ENCODE results near the gene DXO. TPM values are rescaled to one million over a fixed set of nuclear protein-coding genes. Genes with fewer than 3 reads are reported as not detected.

DXO gene
- total RNA-seq, 4 donors from 2014 or later = 21.3 to 36.4 (median 33.9) TPM

DNA sequence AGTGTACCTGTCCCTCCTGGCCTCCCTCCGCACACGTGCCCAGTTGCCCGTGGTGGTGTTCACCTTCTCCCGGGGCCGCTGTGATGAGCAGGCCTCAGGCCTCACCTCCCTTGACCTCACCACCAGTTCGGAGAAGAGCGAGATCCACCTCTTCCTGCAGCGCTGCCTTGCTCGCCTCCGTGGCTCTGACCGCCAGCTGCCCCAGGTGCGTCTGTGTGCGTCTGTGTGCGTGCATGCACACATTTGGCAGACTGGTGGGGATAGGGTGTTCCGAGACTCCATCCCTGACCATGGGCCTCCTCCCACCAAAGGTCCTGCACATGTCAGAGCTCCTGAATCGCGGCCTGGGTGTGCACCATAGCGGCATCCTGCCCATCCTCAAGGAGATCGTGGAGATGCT, 8.0 kb downstream of the DXO start:
- no peak overlapping the region for H3K27ac ChIP-seq
- H3K4me3 ChIP-seq (replicated peaks in 1 of 3) = no peak overlapping the region
- peaks cover 54 to 73% of the 10 kb centered on the region in 2 donors for H3K36me3 ChIP-seq
- WGBS, 2 donors = 93 to 97% methylated on average over 19 of the region's 19 CpGs
- peaks cover 5 to 10% of the 10 kb centered on the region in 2 donors for H3K4me1 ChIP-seq
- TF ChIP-seq POLR2A (IDR thresholded peaks at IDR 0.05) (no peak), CTCF (IDR thresholded peaks at IDR 0.05) (no peak)
- DNase-seq = no peak
- H3K27me3 ChIP-seq = no peaks in the 10 kb centered on the region
- intact Hi-C loops (cut with DNase I) = loop anchor here (10.0 kb wide), 1 partner anchor 289 kb away; no protein-coding TSS in a partner anchor
- H3K9me3 ChIP-seq = no peaks in the 10 kb centered on the region

GRCh38 chr6:31961616-31962015, 10.3 kb downstream of the DXO start:
- TF ChIP-seq CTCF (IDR thresholded peaks at IDR 0.05) (no peak), POLR2A (IDR thresholded peaks at IDR 0.05) (no peak)
- no peak for DNase-seq
- Histone ChIP-seq H3K27me3 (no peaks in the 10 kb centered on the region), H3K27ac (no peak overlapping the region), H3K36me3 (peaks cover 36 to 57% of the 10 kb centered on the region in 2 donors), H3K4me3 (replicated peaks in 1 of 3) (no peak overlapping the region), H3K9me3 (no peaks in the 10 kb centered on the region), H3K4me1 (peaks cover 11 to 19% of the 10 kb centered on the region in 2 donors)
- intact Hi-C loops (cut with DNase I) = loop anchor here (10.0 kb wide), 1 partner anchor 287 kb away; no protein-coding TSS in a partner anchor
- WGBS, 2 donors = 97% methylated on average over 12 of the region's 12 CpGs

DNA sequence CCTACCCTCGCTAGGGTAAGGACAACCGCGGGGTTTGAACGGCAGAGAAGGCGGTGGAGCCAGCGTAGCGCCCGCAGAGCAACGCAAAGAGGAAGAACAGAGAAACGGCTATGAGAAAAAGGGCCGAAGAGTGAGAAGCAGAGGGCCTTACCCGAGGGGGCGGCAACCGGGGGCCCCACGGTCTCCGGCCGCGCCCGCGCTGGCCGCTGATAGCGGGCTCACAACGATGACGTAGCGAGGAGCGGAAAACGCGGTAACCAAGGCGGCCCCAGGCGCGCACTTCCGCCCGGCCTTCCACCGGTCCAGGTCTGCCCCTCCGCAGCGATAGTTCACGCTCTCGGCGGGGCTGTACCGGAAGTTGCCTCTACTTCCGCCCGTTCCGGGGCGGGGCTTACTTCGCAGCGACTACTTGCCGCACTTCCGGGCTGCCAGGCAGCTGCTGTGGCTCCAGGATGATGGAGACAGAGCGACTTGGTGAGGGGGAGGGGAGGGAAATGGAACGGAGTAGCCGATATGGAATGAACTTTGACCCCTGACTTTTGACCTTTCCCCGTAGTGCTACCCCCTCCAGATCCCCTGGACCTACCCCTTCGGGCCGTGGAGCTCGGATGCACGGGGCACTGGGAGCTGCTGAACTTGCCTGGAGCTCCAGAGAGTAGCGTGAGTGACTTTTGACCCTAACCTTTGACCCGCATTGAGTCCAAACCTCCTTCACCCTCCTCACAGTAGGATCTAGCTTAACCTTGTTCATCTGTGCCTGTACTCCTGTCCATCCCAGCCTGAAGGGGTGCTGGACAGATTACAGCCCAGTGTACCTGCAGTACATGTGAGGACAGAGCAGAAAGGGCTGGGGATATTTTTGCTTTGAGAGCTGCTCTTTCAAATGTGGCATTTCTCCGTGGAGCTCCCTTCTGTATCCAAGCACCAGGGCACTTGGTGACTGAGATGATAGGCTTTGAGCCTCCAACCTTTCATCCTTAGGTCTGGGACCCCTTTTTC, 12.9 kb downstream of the DXO start, which contains the start of the genes NELFE and SKIC2:
NELFE (minus strand) TSS at position 231 of the 999 bp plus-strand sequence. CDS start 525 bp downstream, outside the sequence.
SKIC2 (plus strand) TSS at position 435 of the 999 bp plus-strand sequence; CDS start at position 453, 18 bp downstream.
- DNase-seq = peak; percentile 97 to 98
- no peaks in the 10 kb centered on the region for H3K9me3 ChIP-seq
- H3K27me3 ChIP-seq = no peaks in the 10 kb centered on the region
- peaks cover 11 to 19% of the 10 kb centered on the region in 2 donors for H3K4me1 ChIP-seq
- H3K27ac ChIP-seq = peak within 1 kb of the TSS; percentile 55 to 76 (median 69)
- TF ChIP-seq CTCF (IDR thresholded peaks at IDR 0.05) (no peak), POLR2A (IDR thresholded peaks at IDR 0.05) (peak; percentile 38 to 69)
- 0% methylated on average over 55 to 57 of the region's 59 CpGs for WGBS, 2 donors
- peak within 1 kb of the TSS; percentile 56 to 99 (median 89) for H3K4me3 ChIP-seq (replicated peaks in 1 of 3)
- intact Hi-C loops (cut with DNase I) = no loop called here
- peaks cover 53 to 60% of the 10 kb centered on the region in 2 donors for H3K36me3 ChIP-seq

- Histone ChIP-seq H3K27me3 (no peaks in the 10 kb centered on the region), H3K27ac (peak overlapping the region; percentile 55 to 76 (median 63)), H3K9me3 (no peaks in the 10 kb centered on the region), H3K4me1 (peaks cover 11 to 19% of the 10 kb centered on the region in 2 donors), H3K36me3 (peaks cover 53 to 60% of the 10 kb centered on the region in 2 donors), H3K4me3 (replicated peaks in 1 of 3) (peak overlapping the region; percentile 56 to 99 (median 89))
- DNase-seq = no peak
- TF ChIP-seq POLR2A (IDR thresholded peaks at IDR 0.05) (no peak), CTCF (IDR thresholded peaks at IDR 0.05) (no peak)
- intact Hi-C loops (cut with DNase I) = no loop called here
- 7 to 10% methylated on average over 11 of the region's 11 CpGs for WGBS, 2 donors
Measured at GRCh38 chr6:31958412-31958740, 13.6 kb downstream of the DXO start.

Data from thyroid gland (tissue), 4 donors.